HepG2 (cell line): Measurements from ENCODE around the gene EIF4E1B. TPM values are rescaled to one million over a fixed set of nuclear protein-coding genes. Genes with fewer than 3 reads are reported as not detected.

Experiments
- FOXA1 ChIP-seq, 2 experiments: fragments of 450-650 bp in 1 of 2; sonication (generic) in 1 of 2; formaldehyde crosslinking in 1 of 2; IDR thresholded peaks; 2 replicates each; pipeline versions ENCODE4 v1.4.0 to v1.6.1; 2016 to 2020; ENCODE audit warnings: missing genetic modification reagents in 1 of 2
- FOXK2 ChIP-seq: fragments of 450-650 bp; IDR thresholded peaks from 2 replicates; pipeline ENCODE4 v1.6.1; 2016
- HNRNPL ChIP-seq: fragments of 200-400 bp; formaldehyde crosslinking; IDR thresholded peaks from 2 replicates; pipeline ENCODE4 v1.6.1; 2017; ENCODE audit warnings: mild to moderate bottlenecking, low read depth, low read length
- MAF1 ChIP-seq: sonication (generic); formaldehyde crosslinking; IDR thresholded peaks from 2 replicates; pipeline ENCODE4 v1.5.0; 2020; ENCODE audit warnings: missing genetic modification reagents, borderline replicate concordance
- PHF8 ChIP-seq: sonication (generic); formaldehyde crosslinking; IDR thresholded peaks from 2 replicates; pipeline ENCODE4 v1.5.0; 2020; ENCODE audit warnings: missing genetic modification reagents
- RARG ChIP-seq: sonication (generic); formaldehyde crosslinking; IDR thresholded peaks from 2 replicates; pipeline ENCODE4 v1.4.0; 2020; ENCODE audit warnings: low read depth, mild to moderate bottlenecking, missing genetic modification reagents
- ZNF253 ChIP-seq: sonication (generic); formaldehyde crosslinking; IDR thresholded peaks from 2 replicates; pipeline ENCODE4 v1.8.0; 2022; ENCODE audit warnings: mild to moderate bottlenecking, missing genetic modification reagents, borderline replicate concordance
- ZNF263 ChIP-seq: sonication (generic); formaldehyde crosslinking; IDR thresholded peaks from 2 replicates; pipeline ENCODE4 v1.4.0; 2020; ENCODE audit warnings: missing genetic modification reagents
- polyA plus RNA-seq, 8 experiments: library from polyadenylated mRNA; depleted of rRNA in 3 of 8; stranded (reverse) in 7 of 8; unstranded in 1 of 8; fragments of >200 nt; fragmentation: Illumina TruSeq in 4 of 8; extraction: Trizol in 4 of 8; gene quantifications; 2 replicates each; pipeline versions ENCODE4 v1.2.1 to v1.2.3, GENCODE V29; 2011 to 2016; ENCODE audit warnings: low read depth in 4 of 8, missing spikeins in 1 of 8, mixed read lengths in 1 of 8; ENCODE audit not compliant: insufficient read depth in 1 of 8
- total RNA-seq, 5 experiments: library from RNA; depleted of rRNA; stranded (reverse); fragments of >200 nt; fragmentation: Illumina TruSeq; extraction: Trizol; gene quantifications; 2 replicates each; pipeline ENCODE4 v1.2.3, GENCODE V29; 2016; ENCODE audit warnings: low read depth in 1 of 5
- TF ChIP-seq, protein P1 (sequence below): sonication (generic); formaldehyde crosslinking; IDR thresholded peaks from 2 replicates; pipeline ENCODE4 v1.4.0; 2020; ENCODE audit warnings: missing genetic modification reagents
- TF ChIP-seq, protein P2 (sequence below): IDR thresholded peaks from 2 replicates; pipeline ENCODE4 v1.6.1; 2012; ENCODE audit warnings: low read length, improper control_type of control experiment
- TF ChIP-seq, protein P3 (sequence below): sonication (generic); formaldehyde crosslinking; IDR thresholded peaks from 2 replicates; pipeline ENCODE4 v1.5.0; 2020; ENCODE audit warnings: mild to moderate bottlenecking, missing genetic modification reagents, borderline replicate concordance
- TF ChIP-seq, protein P4 (sequence below): sonication (generic); formaldehyde crosslinking; IDR thresholded peaks from 2 replicates; pipeline ENCODE4 v1.4.0; 2020; ENCODE audit warnings: missing genetic modification reagents

The EIF4E1B gene
- total and polyA plus RNA-seq, 2 of the 13 experiments (the other 11 are each of a cell fraction or from before 2014, with no cell fraction given) = not detected

DNA sequence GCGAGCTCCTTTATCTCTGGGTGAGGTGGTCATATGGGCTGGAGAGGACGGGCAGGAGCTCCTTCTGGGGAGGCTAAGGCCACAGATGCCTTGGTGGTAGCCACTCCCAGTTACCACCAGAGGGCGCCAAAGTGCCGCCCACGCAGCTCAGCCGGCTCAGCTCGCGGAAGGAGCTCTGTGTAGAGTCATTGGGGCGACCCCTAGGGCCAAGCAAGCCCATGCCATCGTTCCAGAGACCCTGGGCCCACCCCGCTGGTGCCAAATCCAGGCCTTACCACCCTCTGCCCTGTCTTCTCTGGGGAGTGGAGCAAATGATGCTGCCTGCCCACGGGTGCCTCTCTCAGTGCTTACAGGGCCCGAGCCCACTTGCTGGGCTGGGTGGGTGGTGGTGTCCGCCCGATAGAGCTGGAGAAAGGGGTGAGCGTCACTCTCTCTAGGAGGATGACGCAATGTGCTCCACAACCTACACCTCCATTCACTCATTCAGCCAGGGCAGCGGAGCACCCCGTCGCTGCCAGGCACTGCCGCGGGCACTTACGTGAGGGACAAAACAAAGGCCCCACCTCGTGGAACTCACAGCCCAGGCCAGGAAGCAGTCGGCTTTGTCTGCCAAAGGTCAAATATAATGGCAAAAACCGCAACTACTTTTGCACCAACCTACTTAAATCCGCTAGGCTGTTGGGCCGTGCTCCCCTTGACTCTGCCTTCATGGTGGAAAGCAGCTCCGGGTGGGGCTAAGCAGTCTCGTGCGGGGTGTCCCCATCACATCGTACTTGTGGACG is 30.6 kb downstream of the EIF4E1B start (continued):
- TF ChIP-seq, protein P1, sequence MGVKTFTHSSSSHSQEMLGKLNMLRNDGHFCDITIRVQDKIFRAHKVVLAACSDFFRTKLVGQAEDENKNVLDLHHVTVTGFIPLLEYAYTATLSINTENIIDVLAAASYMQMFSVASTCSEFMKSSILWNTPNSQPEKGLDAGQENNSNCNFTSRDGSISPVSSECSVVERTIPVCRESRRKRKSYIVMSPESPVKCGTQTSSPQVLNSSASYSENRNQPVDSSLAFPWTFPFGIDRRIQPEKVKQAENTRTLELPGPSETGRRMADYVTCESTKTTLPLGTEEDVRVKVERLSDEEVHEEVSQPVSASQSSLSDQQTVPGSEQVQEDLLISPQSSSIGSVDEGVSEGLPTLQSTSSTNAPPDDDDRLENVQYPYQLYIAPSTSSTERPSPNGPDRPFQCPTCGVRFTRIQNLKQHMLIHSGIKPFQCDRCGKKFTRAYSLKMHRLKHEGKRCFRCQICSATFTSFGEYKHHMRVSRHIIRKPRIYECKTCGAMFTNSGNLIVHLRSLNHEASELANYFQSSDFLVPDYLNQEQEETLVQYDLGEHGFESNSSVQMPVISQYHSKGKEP = no peak
- TF ChIP-seq RARG = no peak
- TF ChIP-seq FOXA1 (IDR thresholded peaks at IDR 0.05) = no peak
- TF ChIP-seq FOXA1 (CRISPR knock-in tag; IDR thresholded peaks at IDR 0.05) = no peak
- TF ChIP-seq, protein P2, sequence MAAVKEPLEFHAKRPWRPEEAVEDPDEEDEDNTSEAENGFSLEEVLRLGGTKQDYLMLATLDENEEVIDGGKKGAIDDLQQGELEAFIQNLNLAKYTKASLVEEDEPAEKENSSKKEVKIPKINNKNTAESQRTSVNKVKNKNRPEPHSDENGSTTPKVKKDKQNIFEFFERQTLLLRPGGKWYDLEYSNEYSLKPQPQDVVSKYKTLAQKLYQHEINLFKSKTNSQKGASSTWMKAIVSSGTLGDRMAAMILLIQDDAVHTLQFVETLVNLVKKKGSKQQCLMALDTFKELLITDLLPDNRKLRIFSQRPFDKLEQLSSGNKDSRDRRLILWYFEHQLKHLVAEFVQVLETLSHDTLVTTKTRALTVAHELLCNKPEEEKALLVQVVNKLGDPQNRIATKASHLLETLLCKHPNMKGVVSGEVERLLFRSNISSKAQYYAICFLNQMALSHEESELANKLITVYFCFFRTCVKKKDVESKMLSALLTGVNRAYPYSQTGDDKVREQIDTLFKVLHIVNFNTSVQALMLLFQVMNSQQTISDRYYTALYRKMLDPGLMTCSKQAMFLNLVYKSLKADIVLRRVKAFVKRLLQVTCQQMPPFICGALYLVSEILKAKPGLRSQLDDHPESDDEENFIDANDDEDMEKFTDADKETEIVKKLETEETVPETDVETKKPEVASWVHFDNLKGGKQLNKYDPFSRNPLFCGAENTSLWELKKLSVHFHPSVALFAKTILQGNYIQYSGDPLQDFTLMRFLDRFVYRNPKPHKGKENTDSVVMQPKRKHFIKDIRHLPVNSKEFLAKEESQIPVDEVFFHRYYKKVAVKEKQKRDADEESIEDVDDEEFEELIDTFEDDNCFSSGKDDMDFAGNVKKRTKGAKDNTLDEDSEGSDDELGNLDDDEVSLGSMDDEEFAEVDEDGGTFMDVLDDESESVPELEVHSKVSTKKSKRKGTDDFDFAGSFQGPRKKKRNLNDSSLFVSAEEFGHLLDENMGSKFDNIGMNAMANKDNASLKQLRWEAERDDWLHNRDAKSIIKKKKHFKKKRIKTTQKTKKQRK = no peak
- 0 out of 2 replicates have a peak, but pooled peaks have one; percentile 21 for TF ChIP-seq ZNF263 (CRISPR knock-in tag)
- TF ChIP-seq PHF8 = 0 out of 2 replicates have a peak, but pooled peaks have one; percentile 22
- TF ChIP-seq ZNF253 (CRISPR knock-in tag) = 0 out of 2 replicates have a peak, but pooled peaks have one; percentile 28
- TF ChIP-seq, protein P3, sequence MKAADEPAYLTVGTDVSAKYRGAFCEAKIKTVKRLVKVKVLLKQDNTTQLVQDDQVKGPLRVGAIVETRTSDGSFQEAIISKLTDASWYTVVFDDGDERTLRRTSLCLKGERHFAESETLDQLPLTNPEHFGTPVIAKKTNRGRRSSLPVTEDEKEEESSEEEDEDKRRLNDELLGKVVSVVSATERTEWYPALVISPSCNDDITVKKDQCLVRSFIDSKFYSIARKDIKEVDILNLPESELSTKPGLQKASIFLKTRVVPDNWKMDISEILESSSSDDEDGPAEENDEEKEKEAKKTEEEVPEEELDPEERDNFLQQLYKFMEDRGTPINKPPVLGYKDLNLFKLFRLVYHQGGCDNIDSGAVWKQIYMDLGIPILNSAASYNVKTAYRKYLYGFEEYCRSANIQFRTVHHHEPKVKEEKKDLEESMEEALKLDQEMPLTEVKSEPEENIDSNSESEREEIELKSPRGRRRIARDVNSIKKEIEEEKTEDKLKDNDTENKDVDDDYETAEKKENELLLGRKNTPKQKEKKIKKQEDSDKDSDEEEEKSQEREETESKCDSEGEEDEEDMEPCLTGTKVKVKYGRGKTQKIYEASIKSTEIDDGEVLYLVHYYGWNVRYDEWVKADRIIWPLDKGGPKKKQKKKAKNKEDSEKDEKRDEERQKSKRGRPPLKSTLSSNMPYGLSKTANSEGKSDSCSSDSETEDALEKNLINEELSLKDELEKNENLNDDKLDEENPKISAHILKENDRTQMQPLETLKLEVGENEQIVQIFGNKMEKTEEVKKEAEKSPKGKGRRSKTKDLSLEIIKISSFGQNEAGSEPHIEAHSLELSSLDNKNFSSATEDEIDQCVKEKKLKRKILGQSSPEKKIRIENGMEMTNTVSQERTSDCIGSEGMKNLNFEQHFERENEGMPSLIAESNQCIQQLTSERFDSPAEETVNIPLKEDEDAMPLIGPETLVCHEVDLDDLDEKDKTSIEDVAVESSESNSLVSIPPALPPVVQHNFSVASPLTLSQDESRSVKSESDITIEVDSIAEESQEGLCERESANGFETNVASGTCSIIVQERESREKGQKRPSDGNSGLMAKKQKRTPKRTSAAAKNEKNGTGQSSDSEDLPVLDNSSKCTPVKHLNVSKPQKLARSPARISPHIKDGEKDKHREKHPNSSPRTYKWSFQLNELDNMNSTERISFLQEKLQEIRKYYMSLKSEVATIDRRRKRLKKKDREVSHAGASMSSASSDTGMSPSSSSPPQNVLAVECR = peak; percentile 19; the same call in 1 of the 2 replicates
- no peak for TF ChIP-seq MAF1
- 0 out of 2 replicates have a peak, but pooled peaks have one; percentile 24 for TF ChIP-seq HNRNPL
- TF ChIP-seq FOXK2 = no peak
- TF ChIP-seq, protein P4, sequence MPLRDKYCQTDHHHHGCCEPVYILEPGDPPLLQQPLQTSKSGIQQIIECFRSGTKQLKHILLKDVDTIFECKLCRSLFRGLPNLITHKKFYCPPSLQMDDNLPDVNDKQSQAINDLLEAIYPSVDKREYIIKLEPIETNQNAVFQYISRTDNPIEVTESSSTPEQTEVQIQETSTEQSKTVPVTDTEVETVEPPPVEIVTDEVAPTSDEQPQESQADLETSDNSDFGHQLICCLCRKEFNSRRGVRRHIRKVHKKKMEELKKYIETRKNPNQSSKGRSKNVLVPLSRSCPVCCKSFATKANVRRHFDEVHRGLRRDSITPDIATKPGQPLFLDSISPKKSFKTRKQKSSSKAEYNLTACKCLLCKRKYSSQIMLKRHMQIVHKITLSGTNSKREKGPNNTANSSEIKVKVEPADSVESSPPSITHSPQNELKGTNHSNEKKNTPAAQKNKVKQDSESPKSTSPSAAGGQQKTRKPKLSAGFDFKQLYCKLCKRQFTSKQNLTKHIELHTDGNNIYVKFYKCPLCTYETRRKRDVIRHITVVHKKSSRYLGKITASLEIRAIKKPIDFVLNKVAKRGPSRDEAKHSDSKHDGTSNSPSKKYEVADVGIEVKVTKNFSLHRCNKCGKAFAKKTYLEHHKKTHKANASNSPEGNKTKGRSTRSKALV (CRISPR knock-in tag) = no peak; the same call in 1 of the 2 replicates
